ENCODE measurements around the gene TMEM81. TPM values are rescaled to one million over a fixed set of nuclear protein-coding genes. Genes with fewer than 3 reads are reported as not detected.

TMEM81 gene
- polyA plus RNA-seq, 4 donors: 3.3 to 5.1 (median 4.3) TPM

GRCh38 chr1:205041001-205041715 lies 43.1 kb downstream of the TMEM81 start:
- no peak for DNase-seq (ENCODE audit: low read depth in 4 of 4, low spot score in 2 of 4)

DNA sequence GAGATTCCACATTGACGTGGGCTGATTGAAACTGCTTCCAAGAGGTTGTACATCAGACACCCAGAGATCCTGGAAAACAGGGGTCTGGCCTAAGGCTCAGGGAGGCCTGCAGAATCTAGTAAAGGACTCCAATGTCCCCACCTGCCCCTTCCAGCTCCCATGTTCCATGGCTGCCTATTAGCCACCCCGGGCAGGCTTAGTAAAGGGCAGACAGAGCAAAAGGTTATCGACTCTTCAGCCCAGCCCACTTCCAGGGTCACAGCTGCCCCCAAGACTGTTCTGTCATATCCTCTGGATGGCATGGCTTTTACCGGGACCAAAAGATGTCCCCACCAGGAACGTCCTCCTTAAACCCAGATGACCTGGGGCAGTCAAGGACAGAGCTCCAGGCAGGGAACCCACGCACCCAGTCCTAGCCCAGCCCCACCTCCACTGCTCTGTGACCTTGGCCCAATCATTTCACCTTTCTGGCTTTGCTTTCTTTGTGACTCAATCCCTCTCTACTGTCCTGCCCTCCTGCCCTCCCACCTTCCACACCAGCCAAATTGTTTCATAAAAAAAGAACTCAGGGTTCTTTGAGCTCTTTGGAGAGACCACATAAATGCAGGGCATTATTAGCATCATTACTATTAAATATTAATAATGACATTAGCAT lies 46.0 kb downstream of the TMEM81 start:
- no peak for DNase-seq (ENCODE audit: low read depth in 4 of 4, low spot score in 2 of 4)

DNA sequence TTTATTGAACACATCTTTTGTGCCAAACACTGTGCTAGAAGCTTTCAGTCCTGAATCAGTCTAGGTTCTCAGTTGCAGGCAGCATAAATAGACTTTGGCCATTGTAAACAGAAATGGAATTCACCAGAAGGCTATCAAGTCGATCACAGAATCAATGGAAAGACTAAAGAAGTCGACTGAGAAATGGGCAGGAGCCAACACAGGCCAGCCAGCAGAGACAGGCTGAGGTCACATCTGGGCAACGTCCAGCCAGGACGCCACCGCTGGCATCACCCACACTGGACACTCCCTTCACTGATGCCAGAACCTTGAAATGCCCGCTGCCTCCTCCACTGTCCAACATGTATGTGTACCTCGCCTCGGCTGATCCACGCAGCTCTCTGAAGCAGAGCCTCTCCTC lies 46.7 kb downstream of the TMEM81 start:
- no peak for DNase-seq (ENCODE audit: low read depth in 4 of 4, low spot score in 2 of 4)

Other genes starting within 250 kb of the TMEM81 start
- 10 to 100 TPM; 12.1 to 40.5 (median 16.4) TPM for gene NFASC, start 213.6 kb downstream of the TMEM81 start, polyA plus RNA-seq (ENCODE audit: insufficient read length in 4 of 4)
- under 1 TPM; 0.32 to 0.82 (median 0.74) TPM for gene CNTN2, start 41.2 kb downstream of the TMEM81 start, polyA plus RNA-seq (ENCODE audit: insufficient read length in 4 of 4)
- 10 to 100 TPM; 18.7 to 22.6 (median 19.7) TPM for gene RBBP5, start 37.5 kb upstream of the TMEM81 start, polyA plus RNA-seq (ENCODE audit: insufficient read length in 4 of 4)
- gene DSTYK, start 127.2 kb upstream of the TMEM81 start, polyA plus RNA-seq (ENCODE audit: insufficient read length in 4 of 4): 10 to 100 TPM; 16.3 to 19.9 (median 18.8) TPM
- gene TMCC2, start 143.5 kb upstream of the TMEM81 start, polyA plus RNA-seq (ENCODE audit: insufficient read length in 4 of 4): 1 to 10 TPM; 7.5 to 9.9 (median 7.9) TPM
- gene NUAK2, start 237.3 kb upstream of the TMEM81 start, polyA plus RNA-seq (ENCODE audit: insufficient read length in 4 of 4): 10 to 100 TPM in 3 of 4 donors, 1 to 10 TPM in 1; 7.3 to 12.2 (median 10.7) TPM

Measured in left renal cortex interstitium (tissue), 4 donors.